HG03558 (cell line): ENCODE measurements around the gene TRIM32.

Experiments used
- ATAC-seq: cut with Tn5 transposase; IDR thresholded peaks from one replicate; pipeline ENCODE4 v1.9.1; 2021; ENCODE audit warnings: moderate number of reproducible peaks; ENCODE audit not compliant: unreplicated experiment; ENCODE audit errors: extremely low read depth

Gene TRIM32

GRCh38 chr9:116703634-116704033 is 16.5 kb downstream of the TRIM32 start:
- ATAC-seq, result no peak

- ATAC-seq, result no peak
These were observed 17.4 kb downstream of the TRIM32 start for GRCh38 chr9:116704470-116704869.

- ATAC-seq, result no peak
These were observed 18.4 kb downstream of the TRIM32 start for GRCh38 chr9:116705531-116705930.

DNA sequence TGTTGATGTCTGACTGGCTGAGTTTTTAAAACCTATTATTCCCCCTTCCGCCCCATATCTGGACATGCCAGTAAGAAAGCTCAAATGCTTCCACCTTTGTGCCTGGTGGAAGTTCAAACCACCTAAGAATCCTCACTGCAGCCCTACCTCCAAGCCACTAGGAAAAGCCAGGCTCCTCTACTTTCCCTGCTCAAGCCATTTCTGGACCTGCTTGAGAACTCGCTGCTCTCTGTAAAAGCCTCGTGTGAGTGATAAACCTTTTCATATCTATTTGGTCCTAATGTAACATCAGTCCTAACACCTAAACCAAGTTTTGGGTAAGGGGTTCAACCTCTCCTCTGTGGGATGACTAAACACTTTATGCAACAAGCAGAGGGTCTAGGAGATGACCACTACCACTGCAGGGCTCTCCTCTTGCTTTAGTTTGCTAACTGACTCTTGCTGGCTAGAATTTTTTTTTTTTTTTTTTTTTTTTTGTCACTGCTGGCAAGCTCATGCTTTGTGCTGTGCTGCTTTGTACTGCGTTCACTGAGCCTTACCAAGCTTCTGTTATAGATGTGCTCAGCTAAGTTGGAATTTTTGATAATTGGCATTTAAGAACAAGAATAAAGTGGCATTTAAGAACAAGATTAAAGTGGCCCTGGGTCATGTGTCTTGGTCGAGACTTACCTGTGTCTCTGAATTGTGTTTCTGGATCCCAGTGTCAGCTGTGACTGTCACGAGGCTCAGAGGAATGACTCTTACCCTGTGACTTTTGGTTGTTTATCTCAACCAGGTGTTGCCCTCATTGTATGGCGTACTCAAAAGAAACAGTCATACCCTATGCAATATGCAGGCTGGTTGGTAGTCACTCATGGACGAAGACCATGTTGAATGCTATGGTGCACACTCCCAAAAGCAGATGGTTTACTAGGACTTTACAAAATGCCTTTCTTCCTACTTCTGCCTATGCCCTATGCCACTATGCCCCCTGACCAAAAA is 19.5 kb downstream of the TRIM32 start:
- ATAC-seq, result no peak

- ATAC-seq, result no peak
These were observed 25.7 kb downstream of the TRIM32 start for GRCh38 chr9:116712781-116713180.

GRCh38 chr9:116713271-116713670 is 26.2 kb downstream of the TRIM32 start:
- ATAC-seq, result no peak

- no peak for ATAC-seq
These were observed 28.6 kb downstream of the TRIM32 start for GRCh38 chr9:116715751-116716150.

DNA sequence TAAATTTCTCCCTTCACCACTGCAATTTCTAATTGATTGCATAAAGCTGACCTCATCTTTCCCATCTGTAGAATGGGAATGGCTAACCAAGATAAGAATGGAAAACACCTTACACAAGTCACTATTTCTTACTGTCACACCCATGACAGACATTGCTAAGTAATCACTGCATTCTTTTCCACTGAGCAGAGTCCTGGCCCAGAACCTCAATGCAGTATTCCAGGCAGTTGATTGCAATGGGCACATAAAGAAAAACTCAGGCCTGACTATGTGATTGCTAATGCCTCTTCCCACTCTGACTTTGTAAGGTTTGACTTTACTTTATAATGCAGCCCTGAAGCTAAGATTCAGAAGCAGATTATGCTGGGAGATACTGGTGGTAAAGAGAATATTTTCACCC is 29.3 kb downstream of the TRIM32 start:
- no peak for ATAC-seq

GRCh38 chr9:116717150-116717549 is 30.0 kb downstream of the TRIM32 start:
- no peak for ATAC-seq

DNA sequence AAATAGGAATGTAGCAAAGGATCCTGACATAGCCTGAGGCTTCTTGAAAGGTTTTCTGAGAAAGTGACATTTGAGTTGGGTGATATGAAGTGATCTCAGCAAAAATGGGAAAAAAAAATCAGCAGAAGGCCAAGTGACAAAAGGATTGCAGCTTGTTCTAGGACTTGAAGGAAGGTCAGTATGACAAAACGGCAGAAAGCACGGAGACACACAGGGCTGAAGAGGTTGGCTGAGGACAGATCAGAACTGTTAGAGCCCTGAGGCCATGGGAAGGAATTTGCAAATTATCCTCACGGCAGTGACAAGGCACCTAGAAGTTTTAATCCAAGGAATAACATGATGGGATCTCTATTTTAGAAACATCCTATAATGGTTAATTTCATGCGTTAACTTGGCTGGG is 31.0 kb downstream of the TRIM32 start:
- ATAC-seq, result no peak

- no peak for ATAC-seq
These were observed 33.0 kb downstream of the TRIM32 start for GRCh38 chr9:116720111-116720510.

GRCh38 chr9:116721411-116721810 is 34.3 kb downstream of the TRIM32 start:
- no peak for ATAC-seq

GRCh38 chr9:116721944-116722343 is 34.8 kb downstream of the TRIM32 start:
- ATAC-seq, result no peak

DNA sequence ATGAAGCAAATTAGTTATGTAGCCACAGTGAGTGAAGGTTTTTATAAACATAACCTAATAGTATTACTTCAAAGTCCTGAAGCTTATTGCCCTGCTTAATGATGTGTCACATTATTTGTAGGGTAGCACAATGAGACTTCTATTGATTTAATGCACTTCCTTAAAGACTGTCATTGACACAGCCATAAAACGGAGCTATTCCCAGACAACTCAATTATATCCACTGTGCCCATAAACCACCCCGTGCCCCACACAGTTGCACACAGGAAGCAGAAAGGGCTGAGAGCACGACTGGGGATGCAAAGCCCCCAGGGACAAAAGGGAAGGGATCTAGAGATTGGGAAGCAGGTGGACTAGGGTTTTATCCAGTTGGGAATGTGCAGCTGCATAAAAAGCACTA is 37.0 kb downstream of the TRIM32 start:
- no peak for ATAC-seq

DNA sequence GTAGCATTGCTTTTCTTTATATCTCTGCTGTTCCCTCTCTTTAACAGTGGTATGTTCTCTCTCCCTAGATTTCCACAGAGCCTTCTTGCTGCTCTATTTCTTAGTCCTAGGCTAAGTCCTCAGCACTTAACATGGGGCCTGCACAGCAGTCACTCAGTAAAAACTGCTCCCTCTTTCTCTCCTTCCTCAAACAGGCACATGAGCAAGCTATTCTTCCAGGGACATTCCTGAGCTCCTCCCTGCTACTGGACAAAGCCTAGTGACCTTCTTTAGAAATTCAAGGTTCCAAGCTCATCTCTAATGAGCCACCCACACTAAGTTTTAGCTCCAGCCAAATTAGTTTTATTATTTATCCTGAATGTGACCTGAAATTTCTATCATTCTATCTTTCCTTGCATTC is 39.5 kb downstream of the TRIM32 start:
- no peak for ATAC-seq

GRCh38 chr9:116733010-116733641 is 46.0 kb downstream of the TRIM32 start:
- ATAC-seq, result no peak

DNA sequence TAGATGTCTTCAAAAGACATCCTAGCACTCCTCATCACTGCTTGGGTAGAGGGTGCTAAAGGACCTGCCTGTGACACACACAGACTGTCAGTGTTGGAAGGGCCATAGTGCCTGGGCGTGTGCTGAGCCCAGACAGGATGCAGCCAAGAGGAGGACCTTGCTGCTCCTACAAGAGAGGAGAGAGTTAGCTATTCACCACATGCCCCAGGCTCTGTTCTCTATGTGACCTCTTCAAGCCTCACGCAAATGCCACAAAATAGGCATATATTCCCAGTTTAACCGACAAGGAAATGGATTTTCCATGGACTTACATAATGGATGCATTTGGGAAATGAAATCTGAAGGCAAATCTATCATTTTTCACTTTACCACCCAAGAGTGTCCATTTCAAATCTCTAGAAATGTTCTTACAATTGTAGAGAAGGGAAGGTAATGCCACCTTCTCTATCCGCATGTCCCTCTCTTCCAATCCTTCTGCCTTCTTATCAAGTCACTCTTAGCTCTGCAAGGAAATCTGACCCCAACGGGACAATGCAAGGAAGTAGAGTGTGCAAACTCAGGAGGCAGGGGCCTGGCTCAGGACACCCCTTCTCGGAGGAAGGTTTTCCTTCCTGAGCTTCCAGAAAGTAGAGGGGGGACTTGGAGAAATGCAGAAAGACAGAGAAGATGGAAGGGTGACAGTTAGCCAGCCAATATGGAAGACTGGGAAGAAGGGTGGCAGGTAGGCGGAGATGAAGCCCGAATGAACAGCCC is 49.5 kb downstream of the TRIM32 start:
- no peak for ATAC-seq

DNA sequence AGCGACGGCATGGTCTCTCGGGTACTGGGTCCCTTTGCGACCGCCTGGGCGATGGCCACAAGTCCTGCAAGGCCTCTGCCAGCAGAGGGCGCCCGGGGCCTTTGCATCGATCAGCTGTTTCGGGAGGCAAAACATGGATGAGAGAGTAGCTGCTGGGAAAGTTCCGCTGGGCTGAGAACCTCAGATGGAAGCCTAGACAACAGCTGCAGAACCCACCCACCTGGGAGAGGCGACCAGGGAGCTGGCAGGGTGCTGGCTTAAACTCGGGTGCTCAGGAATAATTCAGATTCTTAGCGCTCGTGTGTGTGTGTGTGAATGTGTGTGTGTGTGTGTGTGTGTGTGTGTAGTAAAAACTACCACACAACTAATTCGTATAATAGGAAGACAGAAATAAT is 50.0 kb downstream of the TRIM32 start:
- ATAC-seq, result no peak

GRCh38 chr9:116741086-116741740 is 54.1 kb downstream of the TRIM32 start:
- no peak for ATAC-seq

- ATAC-seq, result no peak
These were observed 54.6 kb downstream of the TRIM32 start for GRCh38 chr9:116741742-116742141.
